ENCODE measurements around the gene SLC25A27.

DNA sequence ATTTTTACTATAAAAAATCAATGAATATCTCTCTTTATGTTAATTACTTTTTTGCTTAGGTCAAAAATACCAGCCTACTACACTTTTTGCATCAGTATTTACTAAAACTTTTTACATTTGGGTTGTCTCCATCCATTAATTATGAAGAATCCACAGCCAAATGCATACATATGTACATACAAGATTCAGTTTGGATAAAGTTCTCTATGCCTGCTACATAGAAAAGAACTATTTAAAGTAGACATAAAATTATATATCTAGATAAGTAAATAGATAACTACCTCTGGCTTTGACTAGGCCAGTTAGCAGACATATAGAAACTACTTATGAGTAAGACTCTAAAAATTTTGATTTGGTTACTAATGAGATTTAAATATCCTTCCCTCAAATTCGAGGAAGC is 47.2 kb downstream of the SLC25A27 start:
- TF ChIP-seq, protein P1, sequence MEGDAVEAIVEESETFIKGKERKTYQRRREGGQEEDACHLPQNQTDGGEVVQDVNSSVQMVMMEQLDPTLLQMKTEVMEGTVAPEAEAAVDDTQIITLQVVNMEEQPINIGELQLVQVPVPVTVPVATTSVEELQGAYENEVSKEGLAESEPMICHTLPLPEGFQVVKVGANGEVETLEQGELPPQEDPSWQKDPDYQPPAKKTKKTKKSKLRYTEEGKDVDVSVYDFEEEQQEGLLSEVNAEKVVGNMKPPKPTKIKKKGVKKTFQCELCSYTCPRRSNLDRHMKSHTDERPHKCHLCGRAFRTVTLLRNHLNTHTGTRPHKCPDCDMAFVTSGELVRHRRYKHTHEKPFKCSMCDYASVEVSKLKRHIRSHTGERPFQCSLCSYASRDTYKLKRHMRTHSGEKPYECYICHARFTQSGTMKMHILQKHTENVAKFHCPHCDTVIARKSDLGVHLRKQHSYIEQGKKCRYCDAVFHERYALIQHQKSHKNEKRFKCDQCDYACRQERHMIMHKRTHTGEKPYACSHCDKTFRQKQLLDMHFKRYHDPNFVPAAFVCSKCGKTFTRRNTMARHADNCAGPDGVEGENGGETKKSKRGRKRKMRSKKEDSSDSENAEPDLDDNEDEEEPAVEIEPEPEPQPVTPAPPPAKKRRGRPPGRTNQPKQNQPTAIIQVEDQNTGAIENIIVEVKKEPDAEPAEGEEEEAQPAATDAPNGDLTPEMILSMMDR (optimal IDR thresholded peaks at IDR 0.05 in 1 of 3, IDR thresholded peaks at IDR 0.05 in 1 of 3, conservative IDR thresholded peaks at IDR 0.05 in 1 of 3; ENCODE audit: extremely low read depth in 1 of 3, insufficient read depth in 2 of 3, low read length in 3 of 3), result no peak
- TF ChIP-seq EZH2 (IDR thresholded peaks at IDR 0.05; ENCODE audit: low read length), result no peak

Data from keratinocyte (primary cell).